ENCODE results near the gene MYOM3. TPM values are rescaled to one million over a fixed set of nuclear protein-coding genes. Genes with fewer than 3 reads are reported as not detected.

Gene MYOM3
- total RNA-seq, 1 donor from 2014 or later: not detected

- H3K4me3 Mint-ChIP-seq (ENCODE audit: unreplicated experiment): no peak overlapping the region
- no peaks in the 10 kb centered on the region for H3K4me1 Mint-ChIP-seq (ENCODE audit: low read depth, unreplicated experiment)
- no peak for TF ChIP-seq CTCF (IDR thresholded peaks at IDR 0.05; ENCODE audit: partially characterized antibody, unreplicated experiment)
- H3K9me3 Mint-ChIP-seq (ENCODE audit: unreplicated experiment): no peaks in the 10 kb centered on the region
- H3K36me3 Mint-ChIP-seq (ENCODE audit: unreplicated experiment): no peaks in the 10 kb centered on the region
- H3K27ac Mint-ChIP-seq (ENCODE audit: unreplicated experiment): no peak overlapping the region
- no peak for DNase-seq
- H3K27me3 Mint-ChIP-seq (ENCODE audit: unreplicated experiment): peaks cover 2% of the 10 kb centered on the region
Measured at GRCh38 chr1:24094554-24094953, 17.4 kb downstream of the MYOM3 start.

- H3K4me1 Mint-ChIP-seq (ENCODE audit: low read depth, unreplicated experiment): no peaks in the 10 kb centered on the region
- H3K9me3 Mint-ChIP-seq (ENCODE audit: unreplicated experiment): no peaks in the 10 kb centered on the region
- DNase-seq: no peak
- no peak overlapping the region for H3K4me3 Mint-ChIP-seq (ENCODE audit: unreplicated experiment)
- no peaks in the 10 kb centered on the region for H3K36me3 Mint-ChIP-seq (ENCODE audit: unreplicated experiment)
- no peak for TF ChIP-seq CTCF (IDR thresholded peaks at IDR 0.05; ENCODE audit: partially characterized antibody, unreplicated experiment)
- H3K27ac Mint-ChIP-seq (ENCODE audit: unreplicated experiment): no peak overlapping the region
- peaks cover 2% of the 10 kb centered on the region for H3K27me3 Mint-ChIP-seq (ENCODE audit: unreplicated experiment)
Measured at GRCh38 chr1:24093732-24094131, 18.2 kb downstream of the MYOM3 start.

- Mint-ChIP-seq H3K4me3 (ENCODE audit: unreplicated experiment) (no peak overlapping the region), H3K4me1 (ENCODE audit: low read depth, unreplicated experiment) (no peaks in the 10 kb centered on the region), H3K36me3 (ENCODE audit: unreplicated experiment) (no peaks in the 10 kb centered on the region), H3K9me3 (ENCODE audit: unreplicated experiment) (no peaks in the 10 kb centered on the region), H3K27ac (ENCODE audit: unreplicated experiment) (no peak overlapping the region), H3K27me3 (ENCODE audit: unreplicated experiment) (peaks cover 2% of the 10 kb centered on the region)
- no peak for DNase-seq
- TF ChIP-seq CTCF (IDR thresholded peaks at IDR 0.05; ENCODE audit: partially characterized antibody, unreplicated experiment): no peak
Measured at GRCh38 chr1:24092979-24093378, 19.0 kb downstream of the MYOM3 start.

GRCh38 chr1:24091971-24092482, 19.9 kb downstream of the MYOM3 start:
- no peak for TF ChIP-seq CTCF (IDR thresholded peaks at IDR 0.05; ENCODE audit: partially characterized antibody, unreplicated experiment)
- Mint-ChIP-seq H3K4me3 (ENCODE audit: unreplicated experiment) (no peak overlapping the region), H3K4me1 (ENCODE audit: low read depth, unreplicated experiment) (no peaks in the 10 kb centered on the region), H3K36me3 (ENCODE audit: unreplicated experiment) (no peaks in the 10 kb centered on the region), H3K27me3 (ENCODE audit: unreplicated experiment) (peaks cover 4% of the 10 kb centered on the region), H3K9me3 (ENCODE audit: unreplicated experiment) (no peaks in the 10 kb centered on the region), H3K27ac (ENCODE audit: unreplicated experiment) (no peak overlapping the region)
- no peak for DNase-seq

GRCh38 chr1:24090736-24091135, 21.2 kb downstream of the MYOM3 start:
- no peak for TF ChIP-seq CTCF (IDR thresholded peaks at IDR 0.05; ENCODE audit: partially characterized antibody, unreplicated experiment)
- H3K9me3 Mint-ChIP-seq (ENCODE audit: unreplicated experiment): peaks cover 2% of the 10 kb centered on the region
- H3K36me3 Mint-ChIP-seq (ENCODE audit: unreplicated experiment): no peaks in the 10 kb centered on the region
- H3K27ac Mint-ChIP-seq (ENCODE audit: unreplicated experiment): no peak overlapping the region
- peaks cover 4% of the 10 kb centered on the region for H3K27me3 Mint-ChIP-seq (ENCODE audit: unreplicated experiment)
- no peak for DNase-seq
- H3K4me1 Mint-ChIP-seq (ENCODE audit: low read depth, unreplicated experiment): no peaks in the 10 kb centered on the region
- H3K4me3 Mint-ChIP-seq (ENCODE audit: unreplicated experiment): no peak overlapping the region

All from glutamatergic neuron (in vitro differentiated cells).